GM23338 (cell line): ENCODE measurements around the gene DUSP3. TPM values are rescaled to one million over a fixed set of nuclear protein-coding genes. Genes with fewer than 3 reads are reported as not detected.

Experiments
- ATAC-seq: fragments of 200-7000 bp; cut with Tn5 transposase; 3 replicates; pipeline ENCODE4 v1.9.1; 2020
- DNase-seq: peaks from one replicate; pipeline ENCODE4 v3.0.0-alpha.2; 2015; ENCODE audit warnings: low spot score
- H2AFZ ChIP-seq: fragments of 200-600 bp; sonication (generic); 2 replicates; pipeline ENCODE4 v1.8.0; 2016; ENCODE audit warnings: antibody characterized with exemption, mild to moderate bottlenecking, moderate library complexity
- H3F3A ChIP-seq: fragments of 200-600 bp; sonication (generic); replicated peaks from 2 replicates; pipeline ENCODE4 v1.8.0; 2017; ENCODE audit warnings: antibody characterized with exemption, mixed run types, low read depth
- H3K27ac ChIP-seq: fragments of 200-600 bp; sonication (generic); 2 replicates; pipeline ENCODE4 v1.6.1; 2016; ENCODE audit warnings: low read depth
- H3K27me3 ChIP-seq: fragments of 200-600 bp; sonication (generic); 2 replicates; pipeline ENCODE4 v1.8.0; 2016; ENCODE audit warnings: mild to moderate bottlenecking, mixed run types, moderate library complexity; ENCODE audit not compliant: insufficient read depth
- H3K36me3 ChIP-seq: fragments of 200-600 bp; sonication (generic); 2 replicates; pipeline ENCODE4 v1.8.0; 2016; ENCODE audit warnings: mild to moderate bottlenecking; ENCODE audit not compliant: insufficient read depth
- H3K4me1 ChIP-seq: fragments of 200-600 bp; sonication (generic); 2 replicates; pipeline ENCODE4 v1.8.0; 2016; ENCODE audit warnings: mild to moderate bottlenecking, moderate library complexity; ENCODE audit not compliant: insufficient read depth
- H3K4me2 ChIP-seq: fragments of 200-600 bp; sonication (generic); 2 replicates; pipeline ENCODE4 v1.7.1; 2017; ENCODE audit warnings: mixed run types
- H3K4me3 ChIP-seq: fragments of 200-600 bp; sonication (generic); 2 replicates; pipeline ENCODE4 v1.6.1; 2016; ENCODE audit warnings: mixed run types
- H3K79me2 ChIP-seq: fragments of 200-600 bp; sonication (generic); replicated peaks from 2 replicates; pipeline ENCODE4 v1.8.0; 2017; ENCODE audit warnings: mild to moderate bottlenecking; ENCODE audit not compliant: insufficient read depth
- H3K9me2 ChIP-seq: fragments of 200-600 bp; sonication (generic); 2 replicates; pipeline ENCODE4 v1.8.0; 2017; ENCODE audit not compliant: insufficient read depth
- H4K20me1 ChIP-seq: fragments of 200-600 bp; sonication (generic); replicated peaks from 2 replicates; pipeline ENCODE4 v1.8.0; 2017; ENCODE audit warnings: mild to moderate bottlenecking; ENCODE audit not compliant: insufficient read depth
- H3K27ac Mint-ChIP-seq: 2 replicates; pipeline ENCODE4 v1.8.0; 2020; ENCODE audit warnings: inconsistent platforms, mild to moderate bottlenecking, moderate library complexity, mixed read lengths
- H3K27me3 Mint-ChIP-seq: 3 replicates; pipeline ENCODE4 v1.8.0; 2022; ENCODE audit warnings: low read depth, mild to moderate bottlenecking, moderate library complexity, mixed read lengths, inconsistent platforms; ENCODE audit not compliant: insufficient read depth, poor library complexity
- H3K36me3 Mint-ChIP-seq: 3 replicates; pipeline ENCODE4 v1.8.0; 2021; ENCODE audit warnings: low read depth, mild to moderate bottlenecking, inconsistent platforms, moderate library complexity, mixed read lengths
- H3K4me1 Mint-ChIP-seq: 3 replicates; pipeline ENCODE4 v1.8.0; 2020; ENCODE audit warnings: mild to moderate bottlenecking, inconsistent platforms, mixed read lengths
- H3K4me3 Mint-ChIP-seq: 3 replicates; pipeline ENCODE4 v1.8.0; 2021; ENCODE audit warnings: moderate library complexity, mild to moderate bottlenecking, inconsistent platforms, mixed read lengths
- H3K9me3 Mint-ChIP-seq: 3 replicates; pipeline ENCODE4 v1.8.0; 2020; ENCODE audit warnings: moderate library complexity, mild to moderate bottlenecking, inconsistent platforms, mixed read lengths
- CREB1 ChIP-seq: fragments of 250-450 bp; sonication (Bioruptor Pico); IDR thresholded peaks from 2 replicates; pipeline ENCODE4 v1.5.0; 2020; ENCODE audit warnings: low read depth, mild to moderate bottlenecking, moderate library complexity
- EZH2 ChIP-seq: fragments of 200-600 bp; sonication (generic); IDR thresholded peaks from one replicate; pipeline ENCODE4 v1.8.0; 2017; ENCODE audit warnings: antibody characterized with exemption, mild to moderate bottlenecking, low read depth; ENCODE audit not compliant: unreplicated experiment
- EZH2phosphoT487 ChIP-seq: fragments of 200-600 bp; sonication (generic); IDR thresholded peaks from one replicate; pipeline ENCODE4 v1.8.1; 2018; ENCODE audit warnings: antibody characterized with exemption; ENCODE audit not compliant: unreplicated experiment
- JUNB ChIP-seq: IDR thresholded peaks from one replicate; pipeline ENCODE4 v1.6.1; 2016; ENCODE audit warnings: antibody characterized with exemption; ENCODE audit not compliant: unreplicated experiment
- NANOG ChIP-seq: IDR thresholded peaks from 2 replicates; pipeline ENCODE4 v1.6.1; 2016; ENCODE audit warnings: antibody characterized with exemption, borderline replicate concordance
- POLR2AphosphoS5 ChIP-seq: IDR thresholded peaks from 2 replicates; pipeline ENCODE4 v1.6.1; 2016; ENCODE audit warnings: antibody characterized with exemption, low read depth
- STAT1 ChIP-seq: IDR thresholded peaks from one replicate; pipeline ENCODE4 v1.6.1; 2016; ENCODE audit warnings: antibody characterized with exemption; ENCODE audit not compliant: unreplicated experiment
- ZNF114 ChIP-seq: fragments of 250-450 bp; sonication (Bioruptor Pico); IDR thresholded peaks from 2 replicates; pipeline ENCODE4 v1.5.0; 2020; ENCODE audit warnings: mild to moderate bottlenecking, moderate library complexity
- ZNF331 ChIP-seq: fragments of 250-450 bp; sonication (Bioruptor Pico); IDR thresholded peaks from 2 replicates; pipeline ENCODE4 v1.5.0; 2020; ENCODE audit warnings: low read depth, mild to moderate bottlenecking, moderate library complexity
- ZNF462 ChIP-seq: fragments of 250-450 bp; sonication (Bioruptor Pico); IDR thresholded peaks from 2 replicates; pipeline ENCODE4 v1.5.0; 2020; ENCODE audit warnings: mild to moderate bottlenecking, moderate library complexity
- polyA plus RNA-seq: library from polyadenylated mRNA; unstranded; fragments of >200 nt; fragmentation: Nextera tagmentation; extraction: Ambion mirVana; gene quantifications from 2 replicates; pipeline ENCODE4 v1.2.1, GENCODE V29; 2016
- total RNA-seq: library from RNA; depleted of rRNA; stranded (reverse); fragments of >200 nt; shearing (Covaris generic); gene quantifications from 2 replicates; pipeline ENCODE4 v1.2.3, GENCODE V29; 2014
- TF ChIP-seq, protein P1 (sequence below): IDR thresholded peaks from one replicate; pipeline ENCODE4 v1.6.1; 2018; ENCODE audit warnings: antibody characterized with exemption; ENCODE audit not compliant: unreplicated experiment
- TF ChIP-seq, protein P2 (sequence below), 2 experiments: fragments of 200-600 bp in 1 of 2; sonication (generic) in 1 of 2; conservative IDR thresholded peaks; 2 replicates each; pipeline versions ENCODE4 v1.5.1 to v1.6.1; 2016 to 2017; ENCODE audit warnings: antibody characterized with exemption in 2 of 2, low read depth in 2 of 2, mild to moderate bottlenecking in 2 of 2, moderate library complexity in 1 of 2
- TF ChIP-seq, protein P3 (sequence below): IDR thresholded peaks from 2 replicates; pipeline ENCODE4 v1.6.1; 2016; ENCODE audit warnings: antibody characterized with exemption

The DUSP3 gene
- total and polyA plus RNA-seq, 2 experiments from 2014 or later = 14.7 to 22.1 TPM

GRCh38 chr17:43801844-43802243, 23.1 kb upstream of the DUSP3 start:
- no peak overlapping the region for H3K27ac ChIP-seq
- Mint-ChIP-seq H3K9me3 (peaks cover 27% of the 10 kb centered on the region), H3K27ac (no peak overlapping the region), H3K36me3 (peaks cover 26% of the 10 kb centered on the region; the same call in 2 of the 3 replicates), H3K4me1 (peaks cover 39% of the 10 kb centered on the region), H3K4me3 (no peak overlapping the region), H3K27me3 (peaks cover 3% of the 10 kb centered on the region)
- H3K4me3 ChIP-seq = no peak overlapping the region
- no peaks in the 10 kb centered on the region for H3K27me3 ChIP-seq
- no peak overlapping the region for H2AFZ ChIP-seq
- no peak overlapping the region for H3K4me2 ChIP-seq
- ATAC-seq (no peak), DNase-seq (no peak)
- H3K4me1 ChIP-seq = peaks cover 37% of the 10 kb centered on the region
- no peaks in the 10 kb centered on the region; the same call in 1 of the 2 replicates for H3F3A ChIP-seq
- TF ChIP-seq, protein P1, sequence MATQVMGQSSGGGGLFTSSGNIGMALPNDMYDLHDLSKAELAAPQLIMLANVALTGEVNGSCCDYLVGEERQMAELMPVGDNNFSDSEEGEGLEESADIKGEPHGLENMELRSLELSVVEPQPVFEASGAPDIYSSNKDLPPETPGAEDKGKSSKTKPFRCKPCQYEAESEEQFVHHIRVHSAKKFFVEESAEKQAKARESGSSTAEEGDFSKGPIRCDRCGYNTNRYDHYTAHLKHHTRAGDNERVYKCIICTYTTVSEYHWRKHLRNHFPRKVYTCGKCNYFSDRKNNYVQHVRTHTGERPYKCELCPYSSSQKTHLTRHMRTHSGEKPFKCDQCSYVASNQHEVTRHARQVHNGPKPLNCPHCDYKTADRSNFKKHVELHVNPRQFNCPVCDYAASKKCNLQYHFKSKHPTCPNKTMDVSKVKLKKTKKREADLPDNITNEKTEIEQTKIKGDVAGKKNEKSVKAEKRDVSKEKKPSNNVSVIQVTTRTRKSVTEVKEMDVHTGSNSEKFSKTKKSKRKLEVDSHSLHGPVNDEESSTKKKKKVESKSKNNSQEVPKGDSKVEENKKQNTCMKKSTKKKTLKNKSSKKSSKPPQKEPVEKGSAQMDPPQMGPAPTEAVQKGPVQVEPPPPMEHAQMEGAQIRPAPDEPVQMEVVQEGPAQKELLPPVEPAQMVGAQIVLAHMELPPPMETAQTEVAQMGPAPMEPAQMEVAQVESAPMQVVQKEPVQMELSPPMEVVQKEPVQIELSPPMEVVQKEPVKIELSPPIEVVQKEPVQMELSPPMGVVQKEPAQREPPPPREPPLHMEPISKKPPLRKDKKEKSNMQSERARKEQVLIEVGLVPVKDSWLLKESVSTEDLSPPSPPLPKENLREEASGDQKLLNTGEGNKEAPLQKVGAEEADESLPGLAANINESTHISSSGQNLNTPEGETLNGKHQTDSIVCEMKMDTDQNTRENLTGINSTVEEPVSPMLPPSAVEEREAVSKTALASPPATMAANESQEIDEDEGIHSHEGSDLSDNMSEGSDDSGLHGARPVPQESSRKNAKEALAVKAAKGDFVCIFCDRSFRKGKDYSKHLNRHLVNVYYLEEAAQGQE = no peak
- no peak for TF ChIP-seq STAT1
- TF ChIP-seq CREB1 = no peak
- no peak for TF ChIP-seq NANOG
- no peak for TF ChIP-seq ZNF331 (CRISPR knock-in tag)
- no peak for TF ChIP-seq ZNF462 (CRISPR knock-in tag)
- TF ChIP-seq ZNF114 (CRISPR knock-in tag) = no peak
- TF ChIP-seq EZH2 = no peak
- no peak for TF ChIP-seq POLR2AphosphoS5
- TF ChIP-seq, protein P2, sequence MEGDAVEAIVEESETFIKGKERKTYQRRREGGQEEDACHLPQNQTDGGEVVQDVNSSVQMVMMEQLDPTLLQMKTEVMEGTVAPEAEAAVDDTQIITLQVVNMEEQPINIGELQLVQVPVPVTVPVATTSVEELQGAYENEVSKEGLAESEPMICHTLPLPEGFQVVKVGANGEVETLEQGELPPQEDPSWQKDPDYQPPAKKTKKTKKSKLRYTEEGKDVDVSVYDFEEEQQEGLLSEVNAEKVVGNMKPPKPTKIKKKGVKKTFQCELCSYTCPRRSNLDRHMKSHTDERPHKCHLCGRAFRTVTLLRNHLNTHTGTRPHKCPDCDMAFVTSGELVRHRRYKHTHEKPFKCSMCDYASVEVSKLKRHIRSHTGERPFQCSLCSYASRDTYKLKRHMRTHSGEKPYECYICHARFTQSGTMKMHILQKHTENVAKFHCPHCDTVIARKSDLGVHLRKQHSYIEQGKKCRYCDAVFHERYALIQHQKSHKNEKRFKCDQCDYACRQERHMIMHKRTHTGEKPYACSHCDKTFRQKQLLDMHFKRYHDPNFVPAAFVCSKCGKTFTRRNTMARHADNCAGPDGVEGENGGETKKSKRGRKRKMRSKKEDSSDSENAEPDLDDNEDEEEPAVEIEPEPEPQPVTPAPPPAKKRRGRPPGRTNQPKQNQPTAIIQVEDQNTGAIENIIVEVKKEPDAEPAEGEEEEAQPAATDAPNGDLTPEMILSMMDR (conservative IDR thresholded peaks at IDR 0.05; ENCODE audit: low read depth in 2 of 2) = no peak
- TF ChIP-seq, protein P3, sequence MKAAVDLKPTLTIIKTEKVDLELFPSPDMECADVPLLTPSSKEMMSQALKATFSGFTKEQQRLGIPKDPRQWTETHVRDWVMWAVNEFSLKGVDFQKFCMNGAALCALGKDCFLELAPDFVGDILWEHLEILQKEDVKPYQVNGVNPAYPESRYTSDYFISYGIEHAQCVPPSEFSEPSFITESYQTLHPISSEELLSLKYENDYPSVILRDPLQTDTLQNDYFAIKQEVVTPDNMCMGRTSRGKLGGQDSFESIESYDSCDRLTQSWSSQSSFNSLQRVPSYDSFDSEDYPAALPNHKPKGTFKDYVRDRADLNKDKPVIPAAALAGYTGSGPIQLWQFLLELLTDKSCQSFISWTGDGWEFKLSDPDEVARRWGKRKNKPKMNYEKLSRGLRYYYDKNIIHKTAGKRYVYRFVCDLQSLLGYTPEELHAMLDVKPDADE = no peak
- TF ChIP-seq EZH2phosphoT487 = no peak
- TF ChIP-seq JUNB = no peak
- peaks cover 2% of the 10 kb centered on the region; the same call in 1 of the 2 replicates for H3K36me3 ChIP-seq
- no peaks in the 10 kb centered on the region for H3K79me2 ChIP-seq
- H3K9me2 ChIP-seq = no peaks in the 10 kb centered on the region
- no peaks in the 10 kb centered on the region for H4K20me1 ChIP-seq
